ENCODE results near the gene OLIG2.

DNA sequence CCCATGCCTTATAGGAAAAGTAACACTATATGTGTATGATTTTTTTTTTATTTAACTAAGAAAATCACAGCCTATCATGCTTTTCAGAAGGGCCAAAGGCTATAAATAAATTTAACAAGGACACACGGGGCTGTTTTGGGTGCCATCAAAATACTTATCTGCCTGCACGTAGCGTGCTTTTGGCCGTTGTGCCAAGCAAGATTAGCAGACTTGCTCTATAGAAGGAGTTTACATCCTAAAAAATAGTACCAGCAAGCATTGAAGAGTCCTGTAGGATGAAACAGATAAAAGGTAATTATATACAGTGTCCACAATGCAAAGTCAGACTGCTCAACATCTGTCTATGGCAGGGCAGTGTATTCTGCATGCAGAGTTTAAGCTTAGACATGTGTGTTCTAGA, 47.9 kb downstream of the OLIG2 start:
- TF ChIP-seq, protein P1, sequence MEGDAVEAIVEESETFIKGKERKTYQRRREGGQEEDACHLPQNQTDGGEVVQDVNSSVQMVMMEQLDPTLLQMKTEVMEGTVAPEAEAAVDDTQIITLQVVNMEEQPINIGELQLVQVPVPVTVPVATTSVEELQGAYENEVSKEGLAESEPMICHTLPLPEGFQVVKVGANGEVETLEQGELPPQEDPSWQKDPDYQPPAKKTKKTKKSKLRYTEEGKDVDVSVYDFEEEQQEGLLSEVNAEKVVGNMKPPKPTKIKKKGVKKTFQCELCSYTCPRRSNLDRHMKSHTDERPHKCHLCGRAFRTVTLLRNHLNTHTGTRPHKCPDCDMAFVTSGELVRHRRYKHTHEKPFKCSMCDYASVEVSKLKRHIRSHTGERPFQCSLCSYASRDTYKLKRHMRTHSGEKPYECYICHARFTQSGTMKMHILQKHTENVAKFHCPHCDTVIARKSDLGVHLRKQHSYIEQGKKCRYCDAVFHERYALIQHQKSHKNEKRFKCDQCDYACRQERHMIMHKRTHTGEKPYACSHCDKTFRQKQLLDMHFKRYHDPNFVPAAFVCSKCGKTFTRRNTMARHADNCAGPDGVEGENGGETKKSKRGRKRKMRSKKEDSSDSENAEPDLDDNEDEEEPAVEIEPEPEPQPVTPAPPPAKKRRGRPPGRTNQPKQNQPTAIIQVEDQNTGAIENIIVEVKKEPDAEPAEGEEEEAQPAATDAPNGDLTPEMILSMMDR (conservative IDR thresholded peaks at IDR 0.05 in 1 of 2, IDR thresholded peaks at IDR 0.05 in 1 of 2; ENCODE audit: extremely low read depth in 1 of 2, insufficient read depth in 1 of 2, low read depth in 1 of 2, low read length in 2 of 2): no peak
- TF ChIP-seq EZH2 (IDR thresholded peaks at IDR 0.05; ENCODE audit: borderline replicate concordance, low read length): no peak
